DMS114 treated with DMSO at 0.1 percent for 48 hours (cell line): ENCODE data around the gene CRYBB2.
"Not testable (repeated sequence)": the region's sequence is repeated elsewhere in the genome, so short reads cannot be mapped to it uniquely, and the experiment has no call there.

Source experiments
- DNase-seq: peaks from one replicate; lab custom pipeline; 2025; ENCODE audit not compliant: unreplicated experiment; lab: John Stamatoyannopoulos, UW

Gene CRYBB2, protein sequence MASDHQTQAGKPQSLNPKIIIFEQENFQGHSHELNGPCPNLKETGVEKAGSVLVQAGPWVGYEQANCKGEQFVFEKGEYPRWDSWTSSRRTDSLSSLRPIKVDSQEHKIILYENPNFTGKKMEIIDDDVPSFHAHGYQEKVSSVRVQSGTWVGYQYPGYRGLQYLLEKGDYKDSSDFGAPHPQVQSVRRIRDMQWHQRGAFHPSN

DNA sequence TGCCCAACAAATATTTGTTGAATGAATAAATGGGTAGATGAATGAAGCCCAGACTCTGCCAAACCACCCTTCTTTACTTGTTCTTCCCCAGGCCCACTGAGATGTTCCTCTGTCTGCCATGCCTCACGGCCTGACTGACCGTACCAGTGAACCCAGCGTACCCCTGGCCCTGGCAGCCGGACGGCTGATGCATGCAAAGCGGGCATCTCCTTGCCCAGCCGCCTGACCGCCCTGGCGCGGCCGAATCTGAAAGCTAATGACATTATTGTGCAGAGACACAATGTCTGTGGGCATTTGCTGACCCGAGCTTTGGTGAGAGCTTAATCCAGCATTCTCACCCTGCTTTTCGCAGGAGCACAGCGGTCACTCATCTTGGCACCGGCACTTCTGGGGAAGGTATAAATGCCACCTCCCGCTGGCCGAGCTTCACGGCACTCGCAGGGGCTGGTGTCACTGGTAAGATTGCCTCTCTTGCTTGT lies at the start of gene CRYBB2:
Gene CRYBB2 (plus strand): TSS at position 429 of the 479 bp plus-strand sequence. CDS start 1,791 bp downstream, outside the sequence.
- DNase-seq: no peak

DNA sequence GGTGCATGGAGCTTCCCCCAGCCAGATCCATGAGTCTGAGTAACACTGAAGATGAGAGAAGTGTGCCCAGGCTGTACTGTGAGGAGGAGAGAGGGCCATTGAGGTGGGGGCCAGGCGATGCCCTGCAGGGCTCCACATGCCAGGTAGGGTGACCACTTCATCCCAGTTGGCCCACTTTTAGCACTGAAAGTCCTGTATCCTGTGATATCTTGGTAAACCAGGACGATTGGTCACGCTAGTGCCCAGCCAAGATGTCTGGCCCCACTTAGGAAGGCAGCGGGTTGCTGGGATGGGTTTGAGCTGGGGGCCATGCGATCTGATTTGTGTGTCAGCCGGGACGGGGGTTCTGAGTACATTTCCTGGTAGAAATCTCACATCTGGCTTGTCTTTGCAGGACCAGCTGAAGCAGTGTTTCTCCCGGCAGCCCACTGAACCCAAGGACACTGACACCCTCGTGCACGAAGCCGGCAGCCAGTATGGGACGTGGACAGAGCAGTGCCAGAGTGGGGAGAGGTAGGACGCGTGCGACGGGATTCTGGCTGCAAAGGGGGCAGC lies 48.9 kb upstream of the CRYBB2 start:
- DNase-seq: no peak

DNA sequence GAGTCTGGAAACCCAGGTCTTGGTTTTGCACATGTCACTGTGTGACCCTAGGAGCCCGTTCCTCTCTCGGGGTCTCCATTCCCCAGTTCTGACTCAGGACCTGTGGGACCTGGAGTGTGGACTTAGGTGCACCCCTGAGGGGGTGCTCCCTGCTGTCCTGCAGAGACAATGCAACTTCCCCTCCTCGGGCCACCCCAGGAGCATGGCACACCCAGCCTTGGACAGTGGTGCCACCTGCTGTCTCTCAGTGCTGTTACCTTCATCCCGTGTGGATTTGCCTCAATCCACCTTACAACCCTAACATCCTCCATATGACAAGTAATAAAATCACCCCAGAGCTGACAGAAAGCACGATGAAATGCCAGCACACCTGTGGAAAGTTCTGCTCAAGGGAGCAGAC lies 47.3 kb upstream of the CRYBB2 start:
- no peak for DNase-seq

DNA sequence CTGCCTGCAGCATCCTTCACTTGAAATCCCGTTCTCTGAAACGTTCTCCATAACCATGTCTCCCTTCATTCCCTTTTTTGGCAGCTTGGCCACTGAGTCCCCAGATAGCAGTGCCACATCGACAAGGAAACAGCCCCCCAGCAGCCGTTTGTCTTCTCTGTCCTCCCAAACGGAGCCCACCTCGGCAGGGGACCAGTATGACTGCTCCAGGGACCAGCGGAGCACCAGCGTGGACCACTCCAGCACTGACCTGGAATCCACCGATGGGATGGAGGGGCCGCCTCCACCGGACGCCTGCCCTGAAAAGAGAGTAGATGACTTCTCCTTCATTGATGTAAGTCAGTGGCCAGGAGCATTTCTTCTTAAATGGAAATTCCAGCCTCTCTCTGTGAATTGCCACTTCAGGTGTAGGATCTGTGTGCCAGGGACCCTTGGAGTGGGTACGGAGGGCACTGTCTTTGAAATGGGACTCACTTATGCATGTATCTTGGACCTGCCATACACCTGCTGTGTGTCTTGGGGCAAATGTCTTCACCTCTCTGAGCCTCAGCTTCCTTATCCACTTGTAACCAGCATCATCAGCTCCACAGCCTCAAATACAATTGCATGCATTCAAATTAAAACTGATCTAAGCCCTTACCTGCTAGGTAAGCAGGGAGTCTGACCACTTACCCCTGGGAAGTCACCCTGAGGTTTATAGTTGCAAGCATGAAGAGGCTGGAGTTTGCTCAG lies 45.1 kb upstream of the CRYBB2 start:
- DNase-seq: no peak

DNA sequence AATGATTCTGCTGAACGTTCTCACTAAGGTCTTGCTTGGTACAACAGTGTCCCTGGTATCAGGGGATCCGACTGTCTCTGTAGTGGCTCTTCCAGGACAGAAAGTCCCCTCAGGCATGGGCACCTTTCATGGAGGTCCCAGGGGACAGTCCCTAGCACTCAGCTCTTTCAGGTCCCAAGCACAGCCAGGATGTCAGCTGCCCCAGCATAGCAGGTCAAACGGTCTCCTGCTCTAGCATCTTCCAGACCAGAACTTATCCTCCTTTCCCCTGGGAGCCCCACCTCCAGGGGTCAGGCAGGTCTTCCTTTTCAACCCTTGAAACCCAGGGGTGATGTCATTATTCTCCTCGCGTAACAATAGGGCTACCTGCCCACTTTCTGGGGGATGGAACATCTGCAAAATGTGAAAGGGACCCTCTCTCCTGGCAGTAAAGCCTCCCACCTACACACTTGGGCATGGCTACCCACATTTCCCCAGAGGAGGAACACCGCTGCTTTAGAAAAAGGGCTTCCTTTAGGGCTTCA lies 44.5 kb upstream of the CRYBB2 start:
- no peak for DNase-seq

DNA sequence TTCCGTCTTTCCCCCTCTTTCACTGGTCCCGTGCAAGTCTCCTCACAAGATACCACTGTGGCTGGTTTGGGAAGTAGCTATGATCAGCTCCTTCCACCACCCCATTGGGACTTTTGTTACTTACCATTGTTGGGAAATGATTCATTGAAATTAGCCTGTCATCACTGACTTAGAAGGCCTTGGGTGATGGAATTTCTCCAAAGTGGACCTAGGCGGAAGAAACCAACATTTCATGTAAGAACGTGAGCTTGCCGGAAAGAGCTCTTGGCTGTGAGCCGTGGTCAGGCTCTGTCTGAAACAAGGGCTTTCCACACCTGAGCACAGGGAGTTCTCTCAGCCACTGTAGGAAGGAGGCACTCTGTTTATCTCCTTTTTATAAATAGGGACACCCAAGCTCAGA lies 43.3 kb upstream of the CRYBB2 start:
- no peak for DNase-seq

DNA sequence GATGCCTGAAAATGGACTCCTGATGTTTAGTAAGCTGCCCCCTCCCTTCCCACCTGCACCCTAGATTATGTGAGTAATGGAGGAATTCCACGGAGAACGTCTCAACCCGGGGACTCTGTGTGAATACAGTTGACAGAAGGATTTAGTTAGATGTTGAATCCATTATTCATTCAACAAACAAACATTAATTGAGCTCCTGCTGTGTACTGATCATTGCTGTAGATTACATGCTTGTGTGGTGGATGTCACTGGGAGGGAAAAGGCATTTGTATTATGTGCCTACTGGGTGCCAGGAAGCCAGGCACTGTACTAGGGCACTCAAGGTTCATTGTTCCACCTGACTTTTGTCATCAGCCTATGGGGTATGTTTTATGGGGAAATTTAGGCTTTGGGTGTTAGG lies 42.6 kb upstream of the CRYBB2 start:
- no peak for DNase-seq

DNA sequence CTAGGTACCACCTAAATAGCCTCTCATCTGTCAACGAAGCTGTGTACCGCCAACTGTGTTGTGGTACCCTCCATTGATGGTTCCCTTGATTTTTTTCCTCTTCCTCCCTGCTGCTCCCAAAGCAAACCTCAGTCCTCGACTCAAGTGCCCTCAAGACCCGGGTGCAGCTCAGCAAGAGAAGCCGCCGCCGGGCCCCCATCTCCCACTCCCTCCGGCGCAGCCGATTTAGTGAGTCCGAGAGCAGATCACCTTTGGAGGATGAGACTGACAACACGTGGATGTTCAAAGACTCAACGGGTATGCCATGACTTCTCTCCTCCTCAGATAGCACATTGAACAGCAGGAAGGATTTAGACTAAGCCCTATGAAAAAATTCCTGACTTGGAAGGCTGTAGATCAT lies 42.2 kb upstream of the CRYBB2 start:
- no peak for DNase-seq

DNA sequence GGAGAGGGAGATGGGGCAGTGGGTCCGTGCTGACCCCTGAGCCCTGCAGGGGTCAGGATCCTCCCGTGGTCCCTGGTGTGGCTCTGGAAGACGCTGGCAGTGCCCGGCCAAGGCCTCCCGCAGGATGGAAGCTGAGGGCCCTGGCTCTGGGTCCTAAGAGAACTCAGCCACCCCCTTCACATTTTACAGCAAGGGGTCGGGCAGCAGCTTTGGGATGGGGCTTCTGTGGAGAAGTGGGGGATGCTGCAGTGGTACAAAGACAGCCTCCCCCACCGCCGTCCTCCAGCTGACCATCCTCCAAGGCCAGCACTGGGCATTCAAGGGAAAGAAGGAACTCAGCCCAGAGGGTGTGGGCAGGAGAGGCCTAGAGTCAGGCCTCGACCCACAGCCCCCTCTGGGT lies 41.5 kb upstream of the CRYBB2 start:
- DNase-seq: no peak

DNA sequence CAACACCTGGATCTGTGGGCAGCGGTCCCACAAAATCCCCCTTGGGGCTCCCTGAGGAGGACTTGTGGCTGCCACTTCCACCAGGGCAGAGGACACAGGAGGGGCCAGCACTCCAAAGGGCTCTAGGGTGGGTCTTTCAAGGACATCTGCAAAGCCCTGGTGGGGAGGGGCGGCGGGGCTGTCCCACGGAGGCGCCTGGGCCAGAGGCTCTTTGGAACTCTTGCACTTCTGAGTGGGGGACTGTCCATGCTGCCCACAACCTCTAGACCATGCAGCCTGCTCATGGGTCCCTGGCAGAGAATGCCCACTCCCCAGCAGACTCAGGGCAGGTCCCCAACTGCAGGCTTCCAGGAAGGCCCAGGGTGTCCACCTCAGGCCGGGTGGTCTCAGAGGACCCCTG lies 41.1 kb upstream of the CRYBB2 start:
- not testable (repeated sequence) for DNase-seq

DNA sequence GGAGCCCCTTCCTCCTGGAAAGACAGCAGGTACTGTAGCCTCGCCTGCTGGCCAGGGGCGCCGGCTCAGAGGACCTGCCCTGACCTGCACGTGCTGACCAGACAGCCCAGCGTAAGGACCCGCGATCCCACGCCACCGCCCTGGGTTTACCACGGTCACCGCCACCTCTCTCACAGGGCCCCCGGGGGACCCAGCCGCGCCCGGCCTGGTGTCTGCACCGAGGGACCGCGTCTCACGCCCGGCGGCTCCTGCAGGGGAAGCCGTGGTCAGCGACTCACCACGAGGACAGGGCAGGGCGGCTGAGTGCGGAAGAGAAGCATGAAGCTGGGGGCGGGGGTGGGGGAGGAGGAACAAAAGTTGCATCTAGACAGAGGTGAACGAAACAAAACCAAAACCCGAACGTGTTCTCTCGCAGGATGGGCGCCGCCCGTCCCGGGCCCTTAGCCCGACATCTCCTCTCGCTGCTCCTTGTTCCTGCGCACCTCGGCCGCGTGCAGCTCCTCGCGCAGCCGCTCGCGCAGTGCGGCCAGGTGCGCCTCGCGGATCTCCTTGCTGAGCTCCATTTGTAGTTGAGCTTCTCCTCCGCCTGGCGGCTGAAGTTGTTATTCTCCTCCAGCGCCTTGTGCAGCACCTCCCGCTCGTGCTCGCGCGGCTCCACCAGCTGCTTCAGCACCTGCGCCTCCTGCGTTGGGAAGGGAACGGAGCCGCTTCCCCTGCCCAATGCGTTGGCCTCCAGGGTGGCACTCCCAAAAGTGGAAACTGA lies 40.4 kb upstream of the CRYBB2 start:
- not testable (repeated sequence) for DNase-seq

DNA sequence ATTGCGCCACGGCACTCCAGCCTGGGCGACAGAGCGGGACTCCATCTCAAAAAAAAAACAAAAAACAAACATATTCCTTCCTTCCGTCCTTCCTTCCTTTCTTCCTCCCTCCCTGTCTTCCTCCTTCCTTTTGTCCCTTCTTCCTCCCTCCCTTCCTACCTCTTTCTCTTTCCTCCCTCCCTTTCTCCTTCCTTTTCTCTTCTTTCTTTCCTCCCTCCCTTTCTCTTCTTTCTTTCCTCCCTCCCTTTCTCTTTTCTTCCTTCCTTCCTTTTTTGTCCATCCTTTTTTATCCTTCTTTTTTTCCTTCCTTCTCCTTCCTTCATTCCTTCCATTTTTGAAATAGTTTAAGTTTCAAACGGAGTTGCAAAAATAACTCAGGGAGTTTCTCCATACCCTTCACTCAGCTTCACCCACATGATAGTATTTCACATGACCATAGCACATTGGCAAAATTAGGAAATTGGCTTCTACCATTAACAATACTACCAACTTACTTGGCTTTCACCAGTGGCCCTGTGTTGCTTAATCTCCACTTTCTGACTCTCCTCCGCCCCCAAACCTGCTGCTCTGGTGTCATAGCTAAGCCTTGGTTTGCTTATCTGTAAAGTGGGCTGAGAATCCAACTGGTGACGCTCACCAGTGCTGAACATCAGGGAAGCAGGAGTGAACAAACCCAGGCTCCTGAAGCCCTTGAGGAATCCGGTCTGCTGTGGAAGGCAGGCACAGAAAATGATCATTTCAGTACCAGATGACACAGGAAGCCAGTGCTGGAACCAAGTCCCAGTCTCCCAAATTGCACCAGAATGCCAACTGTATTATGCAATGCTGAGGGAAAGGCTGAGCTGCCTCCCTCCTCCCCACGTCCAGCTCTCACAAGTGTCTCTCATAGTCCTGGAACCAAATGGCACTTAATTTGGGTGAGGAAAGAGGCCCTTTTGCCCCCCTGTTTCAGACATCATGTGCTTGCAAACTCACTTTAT lies 37.0 kb upstream of the CRYBB2 start:
- DNase-seq: no peak

DNA sequence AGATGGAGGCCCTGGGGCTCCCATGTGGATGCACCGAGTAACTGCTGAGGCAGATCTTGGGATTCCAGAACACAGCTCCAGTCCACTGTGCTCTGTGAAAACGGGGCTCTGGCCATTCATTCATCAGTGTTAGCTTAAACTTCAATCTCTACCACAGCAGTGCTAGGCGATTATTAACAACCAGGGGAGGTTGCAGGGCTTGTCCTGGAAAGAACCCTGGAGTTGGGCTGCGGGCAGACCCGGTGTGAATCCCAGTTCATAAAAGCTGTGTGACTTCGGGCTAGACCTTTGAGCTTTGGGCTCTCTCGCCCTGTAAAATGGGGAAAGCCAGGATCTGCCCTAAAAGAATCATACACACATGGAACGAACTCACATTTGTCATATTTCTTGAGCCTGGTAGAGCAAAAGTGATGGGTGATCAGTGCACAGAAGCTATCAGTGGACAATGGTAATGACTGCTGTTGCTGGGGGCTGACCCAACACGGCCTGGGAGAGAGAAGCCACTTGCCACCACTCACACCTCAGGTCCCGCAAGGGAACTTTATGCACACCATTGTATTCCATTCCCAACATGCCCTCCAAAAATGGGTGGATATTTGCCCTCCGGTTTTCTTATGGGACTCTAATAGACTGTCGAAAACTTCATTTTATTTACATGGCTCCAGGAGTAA lies 35.4 kb upstream of the CRYBB2 start:
- no peak for DNase-seq

DNA sequence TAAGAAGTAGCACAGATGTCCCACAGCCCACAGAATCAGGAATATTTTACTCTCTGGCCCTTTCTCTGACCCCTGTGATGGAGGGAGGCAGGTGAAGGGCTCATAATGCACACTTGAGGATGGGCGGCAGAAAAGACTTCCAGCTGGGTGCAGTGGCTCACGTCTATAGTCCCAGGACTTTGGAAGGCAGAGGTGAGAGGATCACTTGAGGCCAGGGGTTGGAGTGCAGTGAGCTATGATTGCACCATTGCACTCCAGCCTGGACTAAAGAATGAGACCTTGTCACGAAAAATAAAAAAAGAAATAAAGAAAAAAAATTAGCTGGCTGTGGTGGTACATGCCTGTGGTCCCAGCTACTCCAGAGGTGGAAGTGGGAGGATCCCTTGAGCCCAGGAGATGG lies 33.3 kb upstream of the CRYBB2 start:
- no peak for DNase-seq

DNA sequence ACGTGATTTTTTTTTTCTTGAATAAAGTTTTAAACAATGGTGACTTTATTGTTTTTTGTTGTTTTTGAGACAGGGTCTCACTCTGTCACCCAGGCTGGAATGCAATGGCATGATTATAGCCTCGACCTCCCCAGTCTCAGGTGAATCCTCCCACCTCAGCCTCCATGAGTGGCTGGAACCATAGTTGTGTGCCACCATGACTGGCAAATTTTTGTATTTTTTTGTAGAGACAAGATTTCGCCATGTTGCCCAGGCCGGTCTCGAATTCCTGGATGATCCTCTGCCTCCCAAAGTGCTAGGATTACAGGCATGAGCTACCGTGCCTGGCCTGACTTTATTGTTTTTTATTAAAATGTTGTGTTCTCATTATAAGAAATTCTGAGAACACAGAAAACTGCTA lies 32.0 kb upstream of the CRYBB2 start:
- DNase-seq: no peak

DNA sequence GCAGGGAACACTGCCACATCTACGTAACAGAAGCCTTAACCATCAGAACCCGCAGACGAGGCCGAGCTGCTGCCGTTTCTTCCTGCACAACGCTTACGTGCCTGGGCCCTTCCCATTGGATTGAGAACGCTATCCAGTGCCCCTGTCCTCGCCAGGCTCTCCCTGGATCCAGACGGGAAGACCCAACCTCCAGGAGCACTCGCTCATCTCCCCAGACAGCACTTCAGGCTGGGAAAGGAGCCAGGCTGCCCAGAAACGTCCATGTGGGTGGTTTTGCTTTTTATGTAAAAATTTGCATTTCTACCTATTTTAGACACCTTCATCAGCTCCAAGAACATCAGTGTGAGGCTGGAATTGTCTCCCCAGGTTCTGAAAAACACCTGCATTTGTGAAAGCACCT lies 27.0 kb upstream of the CRYBB2 start:
- no peak for DNase-seq

DNA sequence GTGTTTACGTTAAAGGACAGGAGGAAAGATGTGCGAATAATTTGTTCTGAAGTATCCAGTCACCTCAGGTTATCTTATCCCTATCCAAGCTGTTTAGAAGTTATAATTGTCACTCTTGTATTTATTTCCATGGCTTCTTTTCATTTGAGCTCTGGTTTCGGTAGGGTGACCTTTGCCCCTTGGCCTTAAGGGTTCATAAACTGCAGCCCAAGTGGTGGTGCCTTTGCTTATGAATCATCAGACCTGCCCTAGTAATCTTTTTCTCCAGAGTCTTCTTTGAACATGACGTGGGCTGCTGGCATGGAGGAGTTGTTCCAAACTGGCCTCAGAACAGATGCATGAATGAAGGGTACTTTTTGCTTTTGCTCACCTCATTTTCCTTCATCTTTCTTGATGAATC lies 26.3 kb upstream of the CRYBB2 start:
- DNase-seq: no peak

DNA sequence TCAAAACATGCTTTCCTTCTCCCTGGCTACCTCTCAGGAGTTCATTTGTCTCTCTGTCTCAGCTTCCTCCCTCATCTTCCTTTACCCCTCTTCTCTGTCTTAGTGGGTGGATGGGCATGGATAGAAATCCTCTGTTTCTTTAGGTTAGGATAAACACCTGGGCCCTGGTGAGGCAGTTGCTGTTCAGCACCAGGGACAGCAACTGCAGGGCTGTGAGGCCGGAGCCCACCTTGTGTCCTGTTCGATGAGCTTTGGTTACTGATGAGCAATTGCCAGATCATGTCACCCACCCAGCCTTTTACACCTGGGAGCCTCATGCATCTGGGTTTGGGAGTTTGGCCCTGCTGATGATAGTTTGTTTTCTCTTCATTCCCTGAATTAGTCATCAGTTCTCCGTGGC lies 25.9 kb upstream of the CRYBB2 start:
- DNase-seq: no peak

DNA sequence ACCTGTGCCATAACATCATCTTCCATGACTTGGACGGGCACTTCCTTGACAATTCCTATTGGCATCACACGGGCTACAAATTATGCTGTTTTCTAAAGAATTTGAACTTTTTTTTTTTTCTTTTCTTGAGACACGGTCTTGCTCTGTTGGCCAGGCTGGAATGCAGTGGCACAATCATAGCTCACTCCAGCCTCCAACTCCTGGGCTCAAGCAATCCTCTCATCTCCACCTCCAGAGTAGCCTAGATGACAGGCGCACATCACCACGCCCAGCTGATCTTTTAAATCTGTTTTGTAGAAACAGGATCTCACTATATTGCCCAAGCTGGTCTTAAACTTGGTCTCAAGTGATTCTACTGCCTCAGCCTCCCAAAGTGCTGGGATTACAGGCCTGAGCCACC lies 23.1 kb upstream of the CRYBB2 start:
- no peak for DNase-seq

DNA sequence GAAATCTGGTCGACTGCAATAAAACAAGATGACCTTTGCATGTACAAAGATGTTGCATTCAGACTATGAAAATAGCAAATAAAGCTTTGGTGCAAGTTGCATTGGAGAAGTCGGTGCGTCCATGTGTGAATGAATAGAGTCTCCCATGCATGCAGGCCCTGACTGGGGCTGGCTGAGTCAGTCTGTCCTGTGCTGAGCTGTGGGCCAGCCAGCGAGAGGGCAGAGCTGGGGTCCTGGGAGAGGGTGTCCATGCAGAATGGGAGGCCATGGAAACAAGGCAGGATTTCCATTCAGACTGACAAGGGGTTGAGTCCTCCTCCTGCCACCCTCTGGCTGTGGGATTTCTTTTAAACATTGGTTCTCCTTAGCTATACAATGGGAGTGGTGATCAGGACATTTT lies 22.1 kb upstream of the CRYBB2 start:
- DNase-seq: no peak
